GM21723 (cell line): ENCODE results near the gene ANLN.
"Not testable (repeated sequence)": the region's sequence is repeated elsewhere in the genome, so short reads cannot be mapped to it uniquely, and the experiment has no call there.

Experiments
- ATAC-seq: cut with Tn5 transposase; IDR thresholded peaks from one replicate; pipeline ENCODE4 v1.9.1; 2021; ENCODE audit warnings: mild to moderate bottlenecking, moderate library complexity; ENCODE audit not compliant: unreplicated experiment

Gene ANLN

GRCh38 chr7:36379831-36380504, 9.7 kb upstream of the ANLN start:
- ATAC-seq = no peak

DNA sequence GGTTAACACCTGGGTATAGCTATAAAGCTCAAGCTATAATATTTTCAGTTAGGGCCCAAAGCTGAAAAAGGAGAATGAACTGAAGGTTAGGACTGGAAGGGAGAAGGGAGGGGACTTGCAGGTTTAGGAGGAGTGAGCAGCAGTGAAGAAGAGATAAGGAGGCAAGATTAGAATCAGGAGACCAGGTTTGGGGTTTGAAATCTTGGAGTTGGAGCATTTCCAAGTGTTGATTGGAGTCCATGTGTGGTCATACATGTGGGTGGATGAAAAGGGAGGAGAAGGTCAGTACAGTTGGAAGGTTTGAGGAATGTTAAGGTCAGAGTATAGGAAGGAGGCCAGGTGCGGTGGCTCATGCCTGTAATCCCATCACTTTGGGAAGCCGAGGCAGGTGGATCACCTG, 8.6 kb upstream of the ANLN start:
- ATAC-seq = no peak

- ATAC-seq = not testable (repeated sequence)
Observed at GRCh38 chr7:36383284-36383683, 6.4 kb upstream of the ANLN start.

DNA sequence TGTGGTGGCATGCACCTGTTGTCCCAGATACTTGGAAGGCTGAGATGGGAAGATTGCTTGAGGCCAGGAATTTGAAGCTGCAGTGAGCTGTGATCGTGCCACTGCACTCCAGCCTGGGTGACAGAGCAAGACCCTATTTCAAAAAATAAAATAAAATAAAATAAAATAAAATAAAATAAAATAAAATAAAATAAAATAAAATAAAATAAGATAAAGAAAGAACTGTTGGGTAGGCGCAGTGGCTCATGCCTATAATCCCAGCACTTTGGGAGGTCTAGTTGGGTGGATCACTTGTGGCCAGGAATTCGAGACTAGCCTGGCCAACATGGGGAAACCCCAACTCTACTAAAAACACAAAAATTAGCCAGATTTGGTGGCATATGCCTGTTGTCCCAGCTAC, 4.0 kb upstream of the ANLN start:
- not testable (repeated sequence) for ATAC-seq

GRCh38 chr7:36387435-36388231, 2.0 kb upstream of the ANLN start:
- ATAC-seq = no peak

GRCh38 chr7:36388423-36388822, 1.2 kb upstream of the ANLN start:
- no peak for ATAC-seq

DNA sequence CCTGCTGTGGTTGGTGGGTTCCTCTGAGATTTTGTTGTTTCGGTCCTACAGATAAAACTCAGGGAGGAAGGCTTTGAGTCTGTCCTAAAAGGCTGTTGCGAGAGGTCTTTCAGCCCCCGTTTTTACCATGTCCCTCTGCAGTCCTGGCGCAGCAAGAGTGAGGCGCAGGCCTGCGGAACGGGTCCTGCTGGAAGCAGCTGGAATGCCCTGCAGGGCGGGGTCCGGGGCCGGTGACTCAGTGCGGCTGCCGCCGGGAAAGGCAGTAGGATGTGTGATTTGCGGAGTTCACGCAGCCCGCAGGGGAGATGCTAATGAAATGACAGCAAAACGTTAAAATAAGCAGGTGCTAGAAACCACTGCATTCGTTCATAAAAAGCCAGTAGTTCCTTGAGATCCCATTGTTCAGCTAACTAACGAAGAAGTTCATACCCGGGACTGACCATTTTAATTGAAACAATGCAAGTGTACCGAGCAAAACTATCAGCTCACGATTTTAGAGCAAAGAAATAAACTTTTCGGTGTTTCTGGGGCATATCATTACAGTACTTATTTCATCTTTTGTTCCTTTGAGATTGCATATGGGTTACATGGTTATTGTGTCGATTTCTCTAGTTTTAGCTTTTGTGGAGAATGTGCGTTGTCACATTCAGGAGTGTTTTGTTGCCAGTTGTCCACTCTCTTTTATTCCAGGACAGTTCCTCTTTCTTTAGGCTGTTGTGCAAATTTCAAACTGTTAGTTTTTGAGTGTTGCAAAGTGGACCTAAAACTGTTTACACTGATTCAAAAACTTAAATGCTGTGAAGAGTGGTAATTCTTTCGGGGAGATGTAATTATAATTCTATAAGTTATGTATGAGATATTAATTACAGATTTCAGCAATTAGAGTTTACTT, 783 bp downstream of the ANLN start:
- ATAC-seq = peak; percentile 28

DNA sequence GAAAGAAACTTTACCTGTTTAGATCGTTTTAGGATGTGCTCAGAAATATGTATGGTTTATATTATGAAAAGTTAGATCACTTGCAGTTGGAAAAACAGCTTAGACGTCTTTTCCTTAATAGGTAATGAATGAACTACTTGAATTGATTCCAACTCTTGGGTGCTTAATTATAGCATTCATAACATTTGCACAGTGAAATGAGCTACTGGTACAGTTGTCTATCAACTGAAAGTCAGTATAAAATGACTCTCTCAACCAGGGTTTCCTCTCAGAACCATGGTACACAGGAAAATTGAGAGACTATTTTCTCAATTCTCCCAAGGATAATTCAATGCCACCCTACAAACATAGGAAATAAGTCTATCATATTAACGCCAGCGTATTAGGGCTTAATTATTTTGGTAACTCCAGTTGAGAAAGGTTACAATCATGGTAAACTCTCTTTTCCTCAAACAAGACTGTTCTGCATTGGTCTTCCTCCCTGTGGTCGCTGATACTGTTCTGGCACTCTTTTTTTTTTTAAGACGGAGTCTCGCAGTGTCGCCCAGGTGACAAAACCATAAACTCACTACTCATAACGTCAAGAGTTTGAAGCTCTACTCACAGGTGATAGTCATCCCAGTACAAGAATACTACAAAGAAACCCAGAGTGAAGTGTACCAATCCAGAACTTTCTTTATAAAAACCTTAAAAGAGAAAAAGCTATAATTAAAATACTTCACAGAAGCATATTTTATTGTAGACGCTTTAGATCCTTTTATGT, 2.0 kb downstream of the ANLN start:
- ATAC-seq = no peak

DNA sequence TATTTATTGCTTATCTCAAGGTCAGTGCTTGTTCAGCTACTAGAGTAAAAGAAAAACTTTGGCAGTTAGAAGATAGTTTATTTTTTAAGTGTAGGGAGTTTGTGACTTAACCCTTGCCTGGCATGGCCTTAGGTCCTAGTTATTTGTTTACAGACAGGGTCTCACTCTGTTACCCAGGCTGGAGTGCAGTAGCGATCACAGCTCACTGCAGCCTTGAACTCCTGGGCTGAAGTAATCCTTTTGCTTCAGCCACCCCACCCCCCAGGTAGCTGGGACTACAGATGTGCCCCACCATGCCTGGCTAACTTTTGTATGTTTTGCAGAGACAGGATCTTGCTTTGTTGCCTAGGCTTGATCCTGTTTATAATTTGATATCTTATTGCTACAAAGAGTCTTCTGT, 4.2 kb downstream of the ANLN start:
- ATAC-seq = no peak

- no peak for ATAC-seq
Observed at GRCh38 chr7:36395171-36395894, 5.7 kb downstream of the ANLN start.

DNA sequence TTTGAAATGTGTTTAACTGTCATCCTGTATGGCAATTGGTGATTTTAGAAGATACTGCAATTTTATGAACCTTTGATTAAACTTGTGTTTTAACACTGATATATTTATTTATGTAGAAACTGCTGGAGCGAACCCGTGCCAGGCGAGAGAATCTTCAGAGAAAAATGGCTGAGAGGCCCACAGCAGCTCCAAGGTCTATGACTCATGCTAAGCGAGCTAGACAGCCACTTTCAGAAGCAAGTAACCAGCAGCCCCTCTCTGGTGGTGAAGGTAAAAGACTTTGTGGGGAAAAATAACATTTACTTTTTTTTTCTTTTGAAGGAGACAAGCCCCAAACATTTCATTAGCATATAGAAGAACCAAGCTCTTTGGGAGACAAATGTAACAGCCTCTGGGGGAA, 6.5 kb downstream of the ANLN start:
- ATAC-seq = no peak

GRCh38 chr7:36400036-36400435, 10.4 kb downstream of the ANLN start:
- ATAC-seq = no peak

- no peak for ATAC-seq
Observed at GRCh38 chr7:36400606-36401005, 10.9 kb downstream of the ANLN start.

DNA sequence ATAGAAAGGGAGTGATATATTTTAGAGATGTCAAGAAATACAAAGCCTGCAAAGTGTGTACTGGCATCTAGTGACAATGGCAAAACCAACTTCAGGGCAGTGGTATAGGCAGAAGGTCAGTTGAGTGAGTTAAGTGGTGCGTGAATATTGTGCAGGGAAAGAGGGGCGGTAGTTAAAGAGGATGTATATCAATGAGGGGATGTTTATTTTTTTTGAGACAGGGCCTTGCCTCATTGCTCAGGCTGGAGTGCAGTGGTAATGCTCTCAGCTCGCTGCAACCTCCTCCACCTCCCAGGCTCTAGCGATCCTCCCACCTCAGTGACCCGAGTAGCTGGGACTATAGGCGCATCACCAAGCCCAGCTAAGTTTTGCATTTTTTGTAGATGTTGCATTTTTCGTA, 13.8 kb downstream of the ANLN start:
- no peak for ATAC-seq

DNA sequence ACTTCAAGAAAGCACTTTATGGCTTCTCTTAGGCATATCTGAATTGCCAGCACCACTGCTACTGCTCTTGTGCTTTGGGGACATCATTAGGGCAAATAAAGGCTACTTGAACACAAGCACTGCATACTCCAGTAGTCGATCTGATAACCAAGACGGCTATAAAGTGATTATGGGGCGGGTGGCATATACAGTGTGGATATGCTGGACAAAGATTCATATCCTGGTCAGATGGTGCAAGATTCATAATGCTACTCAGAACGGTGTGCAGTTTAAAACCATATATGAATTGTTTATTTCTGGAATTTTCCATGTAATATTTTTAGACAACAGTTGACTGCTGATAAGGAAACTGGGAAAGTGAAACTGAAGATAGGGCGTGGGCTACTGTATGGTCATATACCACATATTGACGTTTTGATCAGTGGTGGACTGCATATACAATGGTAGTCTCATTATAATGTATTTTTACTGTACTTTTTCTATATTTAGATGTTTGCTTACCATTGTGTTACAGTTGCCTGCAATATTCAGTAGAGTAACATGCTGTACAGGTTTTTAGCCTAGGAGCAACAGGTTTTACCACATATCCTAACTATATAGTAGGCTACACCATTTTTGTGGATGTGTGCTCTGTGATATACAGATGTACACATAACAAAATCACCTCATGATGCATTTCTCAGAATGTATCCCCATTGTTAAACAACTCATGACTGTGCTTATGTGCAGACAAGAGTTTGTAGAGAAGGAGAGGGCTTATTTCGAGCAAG, 15.2 kb downstream of the ANLN start:
- ATAC-seq = no peak

DNA sequence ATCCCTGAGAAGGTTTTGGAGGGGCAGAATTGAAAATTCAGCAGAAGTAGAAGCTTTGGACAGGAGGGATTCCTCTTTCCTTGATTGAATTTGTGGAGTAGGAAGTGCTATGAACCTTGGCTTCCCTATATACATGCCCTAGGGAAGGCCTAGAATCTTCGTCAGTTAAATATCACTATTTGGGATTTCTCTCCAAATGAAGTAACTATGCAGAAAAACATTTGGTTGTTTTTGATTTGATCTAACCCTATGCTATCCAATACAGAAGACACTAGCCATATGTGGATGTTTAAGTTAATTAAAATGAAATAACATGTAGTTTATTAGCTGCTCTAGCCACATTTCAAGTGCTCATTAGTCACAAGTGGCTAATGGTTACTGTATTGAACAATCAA, 15.7 kb downstream of the ANLN start:
- ATAC-seq = no peak

DNA sequence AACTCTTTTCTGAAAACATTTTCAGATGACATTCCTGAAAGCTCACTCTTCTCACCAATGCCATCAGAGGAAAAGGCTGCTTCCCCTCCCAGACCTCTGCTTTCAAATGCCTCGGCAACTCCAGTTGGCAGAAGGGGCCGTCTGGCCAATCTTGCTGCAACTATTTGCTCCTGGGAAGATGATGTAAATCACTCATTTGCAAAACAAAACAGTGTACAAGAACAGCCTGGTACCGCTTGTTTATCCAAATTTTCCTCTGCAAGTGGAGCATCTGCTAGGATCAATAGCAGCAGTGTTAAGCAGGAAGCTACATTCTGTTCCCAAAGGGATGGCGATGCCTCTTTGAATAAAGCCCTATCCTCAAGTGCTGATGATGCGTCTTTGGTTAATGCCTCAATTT, 16.5 kb downstream of the ANLN start:
- no peak for ATAC-seq

GRCh38 chr7:36407636-36408550, 18.2 kb downstream of the ANLN start:
- no peak for ATAC-seq
